Lung (tissue), 12 donors: ENCODE measurements around the gene TCF25. TPM values are rescaled to one million over a fixed set of nuclear protein-coding genes. Genes with fewer than 3 reads are reported as not detected.
A peak's percentile ranks its signal among the peaks of the same experiment; 100 is the strongest.
"Not testable (repeated sequence)": the region's sequence is repeated elsewhere in the genome, so short reads cannot be mapped to it uniquely, and the experiment has no call there.

Experiments
- ATAC-seq: fragments of 200-7000 bp; cut with Tn5 transposase; one replicate; pipeline ENCODE4 v1.9.1; 2020; ENCODE audit warnings: moderate number of reproducible peaks; ENCODE audit not compliant: insufficient read depth, low FRiP score
- DNase-seq, 3 donors: peaks; one replicate each; pipeline ENCODE4 v3.0.0-alpha.2; 2013 to 2017
- H3K27ac ChIP-seq, 2 donors: one replicate each; pipeline ENCODE4 v1.5.1; 2013; ENCODE audit warnings: mild to moderate bottlenecking in 2 of 2, moderate library complexity in 2 of 2, control low read depth in 1 of 2, inconsistent platforms in 1 of 2, low read depth in 1 of 2, low read length in 1 of 2
- H3K27me3 ChIP-seq, 3 donors: one replicate each; pipeline ENCODE4 v1.5.1; 2013; ENCODE audit warnings: low read length in 2 of 3; ENCODE audit not compliant: control insufficient read depth in 3 of 3, insufficient read depth in 3 of 3
- H3K36me3 ChIP-seq, 4 donors: one replicate each; pipeline ENCODE4 v1.5.1; 2013; ENCODE audit warnings: low read length in 4 of 4, mild to moderate bottlenecking in 1 of 4, moderate library complexity in 1 of 4; ENCODE audit not compliant: control insufficient read depth in 4 of 4, insufficient read depth in 4 of 4
- H3K4me1 ChIP-seq, 5 donors: one replicate each; pipeline ENCODE4 v1.5.1; 2013; ENCODE audit warnings: low read length in 5 of 5, mild to moderate bottlenecking in 2 of 5, moderate library complexity in 1 of 5; ENCODE audit not compliant: control insufficient read depth in 5 of 5, insufficient read depth in 5 of 5
- H3K4me3 ChIP-seq: one replicate; pipeline ENCODE4 v1.5.1; 2013; ENCODE audit warnings: mild to moderate bottlenecking, control low read depth, moderate library complexity
- H3K9ac ChIP-seq, 2 donors: one replicate each; pipeline ENCODE4 v1.5.1; 2013; ENCODE audit warnings: low read length in 2 of 2, control low read depth in 1 of 2; ENCODE audit not compliant: insufficient read depth in 1 of 2
- H3K9me3 ChIP-seq, 4 donors: one replicate each; pipeline ENCODE4 v1.5.1; 2013; ENCODE audit warnings: low read length in 3 of 4, mild to moderate bottlenecking in 1 of 4, moderate library complexity in 1 of 4; ENCODE audit not compliant: control insufficient read depth in 4 of 4, insufficient read depth in 3 of 4
- CTCF ChIP-seq: IDR thresholded peaks from 2 replicates; pipeline ENCODE4 v1.5.1; 2012; ENCODE audit warnings: mild to moderate bottlenecking; ENCODE audit errors: control extremely low read depth, extremely low read depth
- WGBS, 2 donors: extraction: QIAGEN DNeasy Blood & Tissue Kit; methylation state at CpG; one replicate each; pipeline ENCODE4 v1.1.7; 2013; 5-methylcytosine and 5-hydroxymethylcytosine counted together
- polyA plus RNA-seq, 2 donors: library from polyadenylated mRNA; stranded (reverse); fragments of 200-250 nt; gene quantifications; one replicate each; pipeline ENCODE4 v1.2.1, GENCODE V29; 2013
- total RNA-seq, 2 donors: library from RNA; depleted of rRNA in 1 of 2; stranded (reverse); fragments of >200 nt in 1 of 2; gene quantifications; one replicate each; pipeline ENCODE4 v1.2.1, GENCODE V29; 2014 to 2021
- donor health status: control.
- donor health status: control.
- donor health status: Bipolar disorder and iron deficiency.
- donor health status: healthy.
- donor health status: DM: yes; HTN: yes; CAD: no.

Gene TCF25
- total and polyA plus RNA-seq, 4 donors = 106 to 212 (median 129) TPM

DNA sequence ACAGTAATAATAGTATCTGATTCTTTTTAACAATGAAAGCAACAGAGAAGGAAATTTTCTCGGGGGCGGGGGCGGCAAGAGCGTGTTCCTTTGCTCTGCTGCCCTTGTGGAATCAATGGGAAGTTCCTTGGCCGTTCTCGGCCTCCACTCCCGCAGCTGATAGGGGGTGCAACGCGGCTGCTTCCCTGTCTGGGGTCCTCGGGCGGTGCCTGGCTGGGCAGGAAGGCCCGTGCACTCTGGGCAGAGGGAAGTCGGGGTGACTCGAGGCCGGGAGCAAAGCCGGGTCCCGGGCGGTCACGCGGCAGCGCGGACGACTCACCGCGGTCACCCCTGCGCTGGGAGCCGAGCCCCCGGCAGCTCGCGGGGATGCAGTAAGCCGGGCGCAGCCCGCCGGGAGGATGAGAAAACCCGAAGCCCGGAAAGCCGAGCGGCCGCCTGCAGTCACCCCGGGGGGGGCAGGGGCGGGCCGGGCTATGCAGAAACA lies 52.2 kb downstream of the TCF25 start:
- H3K27me3 ChIP-seq = peaks cover 4 to 24% (median 18%) of the 10 kb centered on the region in 3 donors
- DNase-seq (no peak), ATAC-seq (no peak)
- H3K36me3 ChIP-seq = no peaks in the 10 kb centered on the region
- TF ChIP-seq CTCF = no peak
- H3K9me3 ChIP-seq = peaks cover 0 to 2% (median 0%) of the 10 kb centered on the region in 4 donors
- H3K4me3 ChIP-seq = peak overlapping the region; percentile 8
- peaks cover 0 to 29% (median 4%) of the 10 kb centered on the region in 5 donors for H3K4me1 ChIP-seq
- WGBS, 2 donors = 1 to 2% methylated on average over 32 to 42 of the region's 42 CpGs
- H3K9ac ChIP-seq = no peak overlapping the region
- no peak overlapping the region for H3K27ac ChIP-seq

GRCh38 chr16:89931305-89931896 lies 58.0 kb downstream of the TCF25 start:
- Histone ChIP-seq H3K27me3 (no peaks in the 10 kb centered on the region), H3K36me3 (no peaks in the 10 kb centered on the region), H3K9ac (no peak overlapping the region), H3K4me1 (peaks cover 0 to 1% (median 0%) of the 10 kb centered on the region in 5 donors), H3K4me3 (no peak overlapping the region), H3K9me3 (peaks cover 0 to 2% (median 0%) of the 10 kb centered on the region in 4 donors), H3K27ac (no peak overlapping the region)
- no peak for ATAC-seq
- no peak for DNase-seq
- WGBS, 2 donors = 85 to 93% methylated on average over 16 of the region's 16 CpGs
- no peak for TF ChIP-seq CTCF

- no peaks in the 10 kb centered on the region for H3K27me3 ChIP-seq
- TF ChIP-seq CTCF = no peak
- H3K9me3 ChIP-seq = peaks cover 0 to 2% (median 0%) of the 10 kb centered on the region in 4 donors
- H3K9ac ChIP-seq = no peak overlapping the region
- no peak for DNase-seq
- H3K4me3 ChIP-seq = no peak overlapping the region
- H3K4me1 ChIP-seq = no peaks in the 10 kb centered on the region
- 90 to 91% methylated on average over 6 of the region's 6 CpGs for WGBS, 2 donors
- no peaks in the 10 kb centered on the region for H3K36me3 ChIP-seq
- no peak for ATAC-seq
- no peak overlapping the region for H3K27ac ChIP-seq
Measured at GRCh38 chr16:89931964-89932363, 58.6 kb downstream of the TCF25 start.

DNA sequence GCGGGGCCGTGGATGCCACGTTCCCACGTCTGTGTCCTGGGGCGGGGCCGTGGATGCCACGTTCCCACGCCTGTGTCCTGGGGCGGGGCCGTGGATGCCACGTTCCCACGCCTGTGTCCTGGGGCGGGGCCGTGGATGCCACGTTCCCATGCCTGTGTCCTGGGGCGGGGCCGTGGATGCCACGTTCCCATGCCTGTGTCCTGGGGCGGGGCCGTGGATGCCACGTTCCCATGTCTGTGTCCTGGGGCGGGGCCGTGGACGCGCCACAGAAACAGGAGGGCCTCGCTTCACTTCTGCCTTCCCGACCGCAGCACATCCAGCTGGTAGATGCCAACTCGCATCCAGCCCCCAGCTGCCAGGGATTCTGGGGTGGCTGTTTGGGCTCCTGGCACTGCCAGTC lies 60.6 kb downstream of the TCF25 start:
- WGBS, 2 donors = 96% methylated on average over 28 to 29 of the region's 29 CpGs
- not testable (repeated sequence) for H3K27me3 ChIP-seq, H3K4me1 ChIP-seq, DNase-seq, H3K9ac ChIP-seq, H3K9me3 ChIP-seq, H3K36me3 ChIP-seq, H3K4me3 ChIP-seq, ATAC-seq, H3K27ac ChIP-seq
